Trophoblast cell (in vitro differentiated cells and primary cell): Measurements from ENCODE around the gene RIPPLY3.

Experiments used
- DNase-seq, 2 donors: peaks; one replicate each; pipeline ENCODE4 v3.0.0-alpha.2; 2016
- H2AFZ ChIP-seq: 2 replicates; pipeline ENCODE4 v1.6.1; 2013; ENCODE audit warnings: low read length, moderate library complexity, mild to moderate bottlenecking; ENCODE audit not compliant: insufficient read depth, poor library complexity
- H2AK5ac ChIP-seq: 2 replicates; pipeline ENCODE4 v1.6.1; 2013; ENCODE audit warnings: mild to moderate bottlenecking, low read length
- H2BK120ac ChIP-seq: 2 replicates; pipeline ENCODE4 v1.6.1; 2013; ENCODE audit warnings: low read length, mild to moderate bottlenecking, moderate library complexity; ENCODE audit not compliant: insufficient read depth, poor library complexity
- H2BK12ac ChIP-seq: 2 replicates; pipeline ENCODE4 v1.6.1; 2013; ENCODE audit warnings: mild to moderate bottlenecking, low read length, moderate library complexity
- H2BK5ac ChIP-seq: 2 replicates; pipeline ENCODE4 v1.6.1; 2013; ENCODE audit warnings: low read length, low read depth, moderate library complexity, mild to moderate bottlenecking; ENCODE audit not compliant: poor library complexity
- H3K14ac ChIP-seq: 2 replicates; pipeline ENCODE4 v1.6.1; 2013; ENCODE audit warnings: mild to moderate bottlenecking, low read length
- H3K18ac ChIP-seq: 2 replicates; pipeline ENCODE4 v1.6.1; 2013; ENCODE audit warnings: mild to moderate bottlenecking, low read length
- H3K23ac ChIP-seq: 2 replicates; pipeline ENCODE4 v1.6.1; 2013; ENCODE audit warnings: low read length
- H3K27ac ChIP-seq: 2 replicates; pipeline ENCODE4 v1.5.1; 2013; ENCODE audit warnings: low read depth, mild to moderate bottlenecking, inconsistent platforms, low read length, moderate library complexity
- H3K27me3 ChIP-seq: 2 replicates; pipeline ENCODE4 v1.6.1; 2013; ENCODE audit warnings: inconsistent platforms, mild to moderate bottlenecking, low read length, moderate library complexity; ENCODE audit not compliant: insufficient read depth
- H3K36me3 ChIP-seq, 2 experiments: 1 replicate in 1 of 2; 2 replicates in 1 of 2; pipeline ENCODE4 v1.6.1; 2013; ENCODE audit warnings: low read length in 2 of 2, mild to moderate bottlenecking in 2 of 2, moderate library complexity in 1 of 2; ENCODE audit not compliant: insufficient read depth in 2 of 2, control insufficient read depth in 1 of 2
- H3K4ac ChIP-seq: 2 replicates; pipeline ENCODE4 v1.6.1; 2013; ENCODE audit warnings: low read depth, mild to moderate bottlenecking, low read length, moderate library complexity
- H3K4me1 ChIP-seq, 2 experiments: 1 replicate in 1 of 2; 2 replicates in 1 of 2; pipeline ENCODE4 v1.6.1; 2013; ENCODE audit warnings: low read length in 2 of 2, mild to moderate bottlenecking in 2 of 2, moderate library complexity in 1 of 2; ENCODE audit not compliant: insufficient read depth in 2 of 2, control insufficient read depth in 1 of 2
- H3K4me2 ChIP-seq: 2 replicates; pipeline ENCODE4 v1.6.1; 2013; ENCODE audit warnings: inconsistent platforms, mild to moderate bottlenecking, low read length, moderate library complexity
- H3K4me3 ChIP-seq: 2 replicates; pipeline ENCODE4 v1.5.1; 2013; ENCODE audit warnings: mild to moderate bottlenecking, low read depth, low read length, inconsistent platforms
- H3K79me1 ChIP-seq: one replicate; pipeline ENCODE4 v1.6.1; 2013; ENCODE audit warnings: low read length
- H3K79me2 ChIP-seq: 2 replicates; pipeline ENCODE4 v1.6.1; 2013; ENCODE audit warnings: low read length, mild to moderate bottlenecking; ENCODE audit not compliant: control insufficient read depth, insufficient read depth, poor library complexity
- H3K9ac ChIP-seq: 2 replicates; pipeline ENCODE4 v1.6.1; 2013; ENCODE audit warnings: mild to moderate bottlenecking, low read length
- H3K9me3 ChIP-seq: 2 replicates; pipeline ENCODE4 v1.6.1; 2013; ENCODE audit warnings: low read depth, mild to moderate bottlenecking, control low read depth, inconsistent platforms, low read length; ENCODE audit not compliant: insufficient read depth
- H4K12ac ChIP-seq: 2 replicates; pipeline ENCODE4 v1.6.1; 2013; ENCODE audit warnings: low read depth, mild to moderate bottlenecking, low read length, moderate library complexity
- H4K8ac ChIP-seq: 2 replicates; pipeline ENCODE4 v1.6.1; 2013; ENCODE audit warnings: low read depth, mild to moderate bottlenecking, low read length, moderate library complexity
- H4K91ac ChIP-seq: one replicate; pipeline ENCODE4 v1.6.1; 2013; ENCODE audit warnings: low read depth, mild to moderate bottlenecking, low read length, moderate library complexity
- WGBS: extraction: QIAGEN DNeasy Blood & Tissue Kit; methylation state at CpG from one replicate; pipeline ENCODE4 v1.1.7; 2013; ENCODE audit warnings: missing lambda C conversion rate; ENCODE audit not compliant: insufficient read length, insufficient coverage; ENCODE audit errors: extremely low coverage; 5-methylcytosine and 5-hydroxymethylcytosine counted together

RIPPLY3 gene

DNA sequence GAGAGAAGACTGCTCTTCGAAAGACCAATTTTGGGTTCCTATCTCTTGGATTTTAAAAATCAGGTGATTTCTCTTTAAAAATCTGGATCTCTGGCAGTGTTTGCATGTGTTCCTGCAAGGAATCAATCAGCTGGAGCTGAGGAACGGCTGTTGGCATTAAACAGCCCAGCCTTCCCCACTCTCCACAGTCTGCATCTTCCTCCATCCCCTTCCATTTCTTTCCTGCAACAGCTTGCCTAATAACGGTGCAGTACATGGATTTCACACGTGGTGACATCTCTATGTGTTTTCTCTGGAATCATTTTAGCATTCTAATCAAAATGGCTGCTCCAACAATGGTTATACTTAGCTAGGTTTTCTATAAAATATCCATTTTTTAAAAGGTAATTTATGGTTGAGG lies 20.0 kb downstream of the RIPPLY3 start:
- Histone ChIP-seq H3K4me1 (no peaks in the 10 kb centered on the region), H4K8ac (no peak overlapping the region), H3K79me2 (no peaks in the 10 kb centered on the region), H3K27ac (no peak overlapping the region), H4K12ac (no peak overlapping the region), H3K9me3 (no peaks in the 10 kb centered on the region), H3K4ac (no peak overlapping the region), H3K4me3 (no peak overlapping the region), H2BK5ac (no peak overlapping the region), H3K14ac (no peak overlapping the region), H3K27me3 (no peaks in the 10 kb centered on the region), H3K23ac (no peak overlapping the region), H3K79me1 (no peaks in the 10 kb centered on the region), H2AFZ (no peak overlapping the region), H3K36me3 (no peaks in the 10 kb centered on the region), H3K18ac (no peak overlapping the region), H2AK5ac (no peak overlapping the region), H3K4me2 (no peak overlapping the region), H3K9ac (no peak overlapping the region), H2BK12ac (no peak overlapping the region), H2BK120ac (no peak overlapping the region), H4K91ac (no peak overlapping the region)
- WGBS, result no CpG with 5 or more reads among the region's 4 CpGs
- no peak for DNase-seq

DNA sequence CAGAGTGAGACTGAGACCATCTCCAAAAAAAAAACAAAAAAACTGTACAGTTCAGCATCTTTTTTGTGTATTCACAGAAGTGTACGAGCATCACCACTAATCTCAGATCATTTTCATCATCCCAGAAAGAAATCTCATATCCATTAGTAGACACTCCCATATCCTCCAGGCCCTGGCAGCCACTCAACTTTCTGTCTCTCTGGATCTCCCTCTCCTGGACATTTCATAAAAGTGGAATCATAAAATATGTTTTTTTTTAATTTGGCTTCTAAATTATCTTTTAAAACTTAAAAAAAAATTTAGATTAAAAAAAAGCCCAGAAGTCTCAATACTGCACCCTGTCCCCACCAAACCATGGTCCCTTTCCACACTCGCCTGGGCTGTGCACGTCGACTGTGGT lies 22.1 kb downstream of the RIPPLY3 start:
- no peak overlapping the region for H2BK12ac ChIP-seq
- no peak overlapping the region for H4K91ac ChIP-seq
- H3K18ac ChIP-seq, result no peak overlapping the region
- H2BK120ac ChIP-seq, result no peak overlapping the region
- no peak overlapping the region for H3K14ac ChIP-seq
- no peak overlapping the region for H3K27ac ChIP-seq
- no CpG with 5 or more reads among the region's 4 CpGs for WGBS
- H3K23ac ChIP-seq, result no peak overlapping the region
- H2BK5ac ChIP-seq, result no peak overlapping the region
- no peaks in the 10 kb centered on the region for H3K36me3 ChIP-seq
- no peak overlapping the region for H3K4me2 ChIP-seq
- H3K4me3 ChIP-seq, result no peak overlapping the region
- H3K9me3 ChIP-seq, result no peaks in the 10 kb centered on the region
- H3K4ac ChIP-seq, result no peak overlapping the region
- no peaks in the 10 kb centered on the region for H3K27me3 ChIP-seq
- H4K12ac ChIP-seq, result no peak overlapping the region
- no peak overlapping the region for H3K9ac ChIP-seq
- no peak overlapping the region for H4K8ac ChIP-seq
- H3K79me2 ChIP-seq, result no peaks in the 10 kb centered on the region
- H3K4me1 ChIP-seq, result no peaks in the 10 kb centered on the region
- no peak overlapping the region for H2AK5ac ChIP-seq
- DNase-seq, result no peak
- H2AFZ ChIP-seq, result no peak overlapping the region
- no peaks in the 10 kb centered on the region for H3K79me1 ChIP-seq

- H3K4me3 ChIP-seq, result no peak overlapping the region
- no CpG with 5 or more reads among the region's 4 CpGs for WGBS
- no peak for DNase-seq
Measured at GRCh38 chr21:37030864-37031263, 24.4 kb downstream of the RIPPLY3 start.

GRCh38 chr21:37032293-37032692 lies 25.8 kb downstream of the RIPPLY3 start:
- H3K9me3 ChIP-seq, result no peaks in the 10 kb centered on the region
- WGBS, result no CpG with 5 or more reads among the region's 5 CpGs
- H3K9ac ChIP-seq, result no peak overlapping the region
- H2BK5ac ChIP-seq, result no peak overlapping the region
- H2BK12ac ChIP-seq, result no peak overlapping the region
- H3K27me3 ChIP-seq, result no peaks in the 10 kb centered on the region
- no peak overlapping the region for H3K23ac ChIP-seq
- H3K4ac ChIP-seq, result no peak overlapping the region
- H2AK5ac ChIP-seq, result no peak overlapping the region
- no peaks in the 10 kb centered on the region for H3K36me3 ChIP-seq
- H3K4me3 ChIP-seq, result no peak overlapping the region
- no peak overlapping the region for H4K8ac ChIP-seq
- no peaks in the 10 kb centered on the region for H3K4me1 ChIP-seq
- no peak overlapping the region for H4K12ac ChIP-seq
- no peaks in the 10 kb centered on the region for H3K79me1 ChIP-seq
- H3K18ac ChIP-seq, result no peak overlapping the region
- H3K79me2 ChIP-seq, result no peaks in the 10 kb centered on the region
- H3K27ac ChIP-seq, result no peak overlapping the region
- no peak overlapping the region for H3K4me2 ChIP-seq
- H3K14ac ChIP-seq, result no peak overlapping the region
- H2AFZ ChIP-seq, result no peak overlapping the region
- no peak for DNase-seq
- H2BK120ac ChIP-seq, result no peak overlapping the region
- H4K91ac ChIP-seq, result no peak overlapping the region

More at GRCh38 chr21:37030864-37031263, 24.4 kb downstream of the RIPPLY3 start:
- H2BK120ac ChIP-seq, result no peak overlapping the region
- H3K27ac ChIP-seq, result no peak overlapping the region
- H2BK12ac ChIP-seq, result no peak overlapping the region
- H3K79me2 ChIP-seq, result no peaks in the 10 kb centered on the region
- no peaks in the 10 kb centered on the region for H3K9me3 ChIP-seq
- no peak overlapping the region for H4K91ac ChIP-seq
- no peak overlapping the region for H3K18ac ChIP-seq
- H3K4ac ChIP-seq, result no peak overlapping the region
- no peak overlapping the region for H4K12ac ChIP-seq
- H3K14ac ChIP-seq, result no peak overlapping the region
- H2AK5ac ChIP-seq, result no peak overlapping the region
- no peak overlapping the region for H2BK5ac ChIP-seq
- no peak overlapping the region for H2AFZ ChIP-seq
- H3K36me3 ChIP-seq, result no peaks in the 10 kb centered on the region
- H3K27me3 ChIP-seq, result no peaks in the 10 kb centered on the region
- no peak overlapping the region for H3K9ac ChIP-seq
- H3K79me1 ChIP-seq, result no peaks in the 10 kb centered on the region
- H4K8ac ChIP-seq, result no peak overlapping the region
- H3K4me2 ChIP-seq, result no peak overlapping the region
- H3K4me1 ChIP-seq, result no peaks in the 10 kb centered on the region
- no peak overlapping the region for H3K23ac ChIP-seq
